AG20443 (cell line): ENCODE results near the gene CCDC61.
A peak's percentile ranks its signal among the peaks of the same experiment; 100 is the strongest.

ENCODE experiments used
- DNase-seq: peaks from one replicate; pipeline ENCODE4 v3.0.0; 2012; ENCODE audit warnings: low spot score, mixed read lengths

Gene CCDC61

GRCh38 chr19:45973553-45974338, 21.5 kb upstream of the CCDC61 start, which contains the start of gene NOVA2:
Gene NOVA2, minus strand, starts transcription at chr19:45973865. Its CDS starts 514 bp downstream, at chr19:45973351.
- DNase-seq = peak; percentile 85

- DNase-seq = no peak
Measured at GRCh38 chr19:45975306-45976070, 19.8 kb upstream of the CCDC61 start.

- DNase-seq = no peak
Measured at GRCh38 chr19:45976178-45976577, 19.1 kb upstream of the CCDC61 start.

GRCh38 chr19:45978156-45978555, 17.1 kb upstream of the CCDC61 start:
- DNase-seq = no peak

GRCh38 chr19:45981350-45981749, 13.9 kb upstream of the CCDC61 start:
- no peak for DNase-seq

GRCh38 chr19:45985321-45985720, 9.9 kb upstream of the CCDC61 start:
- DNase-seq = no peak

GRCh38 chr19:45990113-45990728, 5.0 kb upstream of the CCDC61 start:
- no peak for DNase-seq

- DNase-seq = no peak
Measured at GRCh38 chr19:45994456-45994997, 740 bp upstream of the CCDC61 start.

- no peak for DNase-seq
Measured at GRCh38 chr19:45995715-45996385, 583 bp downstream of the CCDC61 start.

- no peak for DNase-seq
Measured at GRCh38 chr19:45996933-45997332, 1.7 kb downstream of the CCDC61 start.

GRCh38 chr19:45998834-45999233, 3.6 kb downstream of the CCDC61 start:
- DNase-seq = no peak

GRCh38 chr19:45999653-46000121, 4.4 kb downstream of the CCDC61 start:
- DNase-seq = peak; percentile 47

- DNase-seq = peak; percentile 59
Measured at GRCh38 chr19:46000491-46001246, 5.4 kb downstream of the CCDC61 start.

- no peak for DNase-seq
Measured at GRCh38 chr19:46002678-46003275, 7.5 kb downstream of the CCDC61 start.

- no peak for DNase-seq
Measured at GRCh38 chr19:46006411-46006810, 11.1 kb downstream of the CCDC61 start.

GRCh38 chr19:46009530-46010510, 14.6 kb downstream of the CCDC61 start:
- DNase-seq = peak; percentile 79

- no peak for DNase-seq
Measured at GRCh38 chr19:46014534-46014933, 19.3 kb downstream of the CCDC61 start.

- peak; percentile 65 for DNase-seq
Measured at GRCh38 chr19:46014941-46015686, 19.8 kb downstream of the CCDC61 start.
